ENCODE data around the gene AK3.
"Not testable (repeated sequence)": the region's sequence is repeated elsewhere in the genome, so short reads cannot be mapped to it uniquely, and the experiment has no call there.

Gene AK3

GRCh38 chr9:4762886-4763541, 22.0 kb upstream of the AK3 start:
- H3K4me3 ChIP-seq (ENCODE audit: low read depth, low read length) = peak overlapping the region; percentile 12
- TF ChIP-seq CTCF (IDR thresholded peaks at IDR 0.05; ENCODE audit: borderline replicate concordance, insufficient read depth, low read depth, low read length) = no peak

GRCh38 chr9:4762108-4762885, 21.3 kb upstream of the AK3 start:
- TF ChIP-seq CTCF (IDR thresholded peaks at IDR 0.05; ENCODE audit: borderline replicate concordance, insufficient read depth, low read depth, low read length) = peak; percentile 68
- peak overlapping the region; percentile 12 for H3K4me3 ChIP-seq (ENCODE audit: low read depth, low read length)

GRCh38 chr9:4760122-4760521, 19.1 kb upstream of the AK3 start:
- TF ChIP-seq CTCF (IDR thresholded peaks at IDR 0.05; ENCODE audit: borderline replicate concordance, insufficient read depth, low read depth, low read length) = no peak
- no peak overlapping the region for H3K4me3 ChIP-seq (ENCODE audit: low read depth, low read length)

- TF ChIP-seq CTCF (IDR thresholded peaks at IDR 0.05; ENCODE audit: borderline replicate concordance, insufficient read depth, low read depth, low read length) = no peak
- no peak overlapping the region for H3K4me3 ChIP-seq (ENCODE audit: low read depth, low read length)
These were observed 15.4 kb upstream of the AK3 start for GRCh38 chr9:4756420-4756819.

GRCh38 chr9:4755026-4755609, 14.1 kb upstream of the AK3 start:
- H3K4me3 ChIP-seq (ENCODE audit: low read depth, low read length) = no peak overlapping the region
- no peak for TF ChIP-seq CTCF (IDR thresholded peaks at IDR 0.05; ENCODE audit: borderline replicate concordance, insufficient read depth, low read depth, low read length)

GRCh38 chr9:4754530-4754929, 13.5 kb upstream of the AK3 start:
- not testable (repeated sequence) for H3K4me3 ChIP-seq (ENCODE audit: low read depth, low read length)

- no peak overlapping the region for H3K4me3 ChIP-seq (ENCODE audit: low read depth, low read length)
- TF ChIP-seq CTCF (IDR thresholded peaks at IDR 0.05; ENCODE audit: borderline replicate concordance, insufficient read depth, low read depth, low read length) = peak; percentile 38; the same call in 1 of the 2 replicates
These were observed 9.1 kb upstream of the AK3 start for GRCh38 chr9:4750023-4750673.

All from GM12875 (cell line).